SIG-M5 (cell line): ENCODE data around the gene SYNPO2L.
A peak's percentile ranks its signal among the peaks of the same experiment; 100 is the strongest.

Experiments used
- DNase-seq: peaks from one replicate; lab custom pipeline; 2025; lab: John Stamatoyannopoulos, UW

SYNPO2L gene

GRCh38 chr10:73649876-73650536, 5.8 kb downstream of the SYNPO2L start:
- no peak for DNase-seq

DNA sequence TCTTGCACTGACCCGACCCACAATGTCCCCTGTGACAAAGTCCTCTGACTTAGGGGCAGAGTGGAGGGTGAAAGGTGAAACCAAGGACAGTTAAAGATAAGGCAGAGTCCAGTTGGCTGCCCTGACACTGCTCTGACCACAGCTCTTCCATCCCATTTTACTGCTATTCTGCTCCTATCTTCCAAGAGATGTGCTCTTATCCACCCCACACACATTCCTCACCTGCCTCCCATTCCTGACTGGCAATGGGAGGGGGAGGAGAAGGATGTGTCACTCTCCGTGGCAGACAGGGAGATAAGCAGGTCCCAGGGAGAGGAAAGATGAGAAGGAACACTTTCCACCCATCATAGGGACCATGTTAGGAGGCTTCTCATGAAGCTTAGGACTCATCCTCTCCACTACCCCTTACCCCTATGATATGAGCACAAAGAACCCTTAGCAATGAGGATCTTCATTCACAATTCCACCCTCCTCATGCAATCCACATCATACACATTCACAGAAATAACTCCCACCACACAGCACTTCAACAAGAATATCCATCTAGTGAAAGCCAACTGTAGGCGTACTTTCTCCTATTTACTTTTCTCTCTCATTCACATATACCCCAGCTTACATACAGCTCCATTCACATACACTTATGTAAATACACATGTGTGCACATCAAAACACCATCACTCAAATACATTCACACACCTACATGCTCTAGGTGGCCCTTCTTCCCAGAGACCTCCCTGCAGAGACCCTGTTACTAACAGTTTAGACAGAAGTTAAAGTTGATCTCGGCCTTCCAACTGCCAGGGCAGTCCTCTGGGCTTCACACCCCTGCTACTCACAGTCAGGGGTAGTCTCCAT, 6.6 kb downstream of the SYNPO2L start:
- no peak for DNase-seq

- DNase-seq, result no peak
These were observed 7.8 kb downstream of the SYNPO2L start for GRCh38 chr10:73647875-73648651.

GRCh38 chr10:73647211-73647874, 8.5 kb downstream of the SYNPO2L start:
- DNase-seq, result no peak

DNA sequence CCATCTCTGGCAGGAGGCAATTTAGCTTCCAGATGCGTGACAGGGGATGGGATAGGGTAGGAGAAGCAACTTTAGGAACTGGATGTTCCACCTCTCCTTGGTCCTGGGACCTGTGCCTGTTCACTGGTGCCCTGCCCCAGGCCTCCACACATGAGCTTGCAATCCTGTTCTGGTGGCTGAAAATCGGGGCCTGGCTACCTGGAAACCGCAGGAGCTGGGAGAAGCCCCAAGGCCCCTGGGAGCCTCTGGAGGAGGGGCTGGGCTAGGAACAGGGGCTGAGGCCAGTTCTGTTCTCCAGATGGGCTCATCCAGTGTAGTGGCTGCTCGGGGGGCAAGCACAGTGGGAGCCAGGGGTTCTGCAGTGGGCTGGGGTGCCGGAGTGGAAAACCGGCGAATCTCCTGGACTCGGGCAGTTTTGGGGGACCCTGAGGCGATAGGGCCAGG, 9.2 kb downstream of the SYNPO2L start:
- no peak for DNase-seq

DNA sequence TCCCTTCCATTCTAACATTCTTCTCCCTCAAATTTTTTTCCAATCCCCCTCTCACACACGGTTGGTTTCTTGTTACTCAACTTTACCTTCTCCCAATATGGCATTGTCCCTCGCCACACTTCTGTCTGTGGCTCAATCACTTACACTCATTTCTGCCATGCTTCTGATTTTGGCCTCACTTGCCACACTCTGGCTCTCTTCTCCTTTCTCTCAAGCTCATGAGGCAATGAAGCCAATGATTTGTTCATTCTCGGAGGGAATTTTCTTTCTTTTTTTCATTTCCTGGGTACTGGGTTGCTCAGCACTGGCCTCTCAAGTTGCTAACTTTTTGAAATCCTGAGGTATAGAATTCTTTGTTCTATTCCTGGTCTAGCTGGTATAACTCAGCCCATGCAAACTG, 10.6 kb downstream of the SYNPO2L start:
- no peak for DNase-seq

DNA sequence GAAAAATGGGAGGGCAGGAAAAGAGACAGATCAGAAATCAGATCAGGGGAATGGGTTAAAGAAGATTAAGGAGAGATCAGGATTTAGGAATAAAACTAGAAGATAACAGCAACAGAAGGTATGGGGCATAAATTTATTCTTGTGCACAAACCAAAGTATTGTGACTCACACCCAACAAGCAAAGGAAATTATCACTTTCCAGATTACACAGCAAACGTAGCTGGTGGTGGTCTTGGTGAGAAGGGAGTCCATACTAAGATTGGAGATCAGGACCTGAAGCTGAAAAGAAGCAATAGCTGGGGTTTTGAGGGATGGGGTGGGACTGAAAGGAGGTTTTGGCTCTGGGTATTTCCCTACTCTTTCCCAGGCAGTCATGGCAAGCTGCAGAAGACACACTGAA, 11.1 kb downstream of the SYNPO2L start:
- DNase-seq, result no peak

- DNase-seq, result no peak
These were observed 11.7 kb downstream of the SYNPO2L start for GRCh38 chr10:73644015-73644743.

- no peak for DNase-seq
These were observed 12.5 kb downstream of the SYNPO2L start for GRCh38 chr10:73643362-73643761.

DNA sequence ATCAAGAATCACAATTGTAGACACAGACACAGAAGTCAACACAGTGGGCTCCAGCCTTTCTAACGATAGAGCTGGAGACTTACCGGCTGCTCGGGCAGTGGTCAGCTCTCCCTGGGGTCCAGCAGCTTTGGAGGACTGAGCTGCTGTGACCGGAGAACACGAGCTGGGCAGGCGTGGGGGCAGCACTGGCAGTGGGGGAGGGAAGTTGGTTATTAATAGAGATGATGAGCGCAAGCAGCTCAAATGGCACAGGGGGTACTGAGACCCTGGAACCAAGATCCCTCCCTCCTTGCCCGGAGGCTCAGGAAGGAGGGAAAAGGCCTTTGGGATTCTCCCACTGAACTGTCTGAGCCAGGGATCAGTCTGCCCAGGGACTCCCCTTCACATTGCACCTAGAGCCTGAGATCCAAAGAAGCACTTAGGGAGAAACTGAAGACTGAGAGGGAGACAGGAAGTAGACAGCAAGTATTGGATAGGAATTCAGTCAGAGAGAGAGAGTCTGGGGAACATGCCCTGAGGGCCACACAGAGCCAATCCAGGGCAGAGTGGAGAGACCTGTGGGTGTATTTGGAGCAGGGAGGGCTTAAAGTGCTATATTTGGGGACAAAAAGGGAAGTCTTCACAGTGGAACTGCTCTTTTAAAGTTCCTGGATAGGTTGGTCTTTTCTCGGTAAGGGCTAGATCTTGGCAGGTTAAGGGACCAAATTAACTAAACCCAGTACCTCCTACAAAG, 14.3 kb downstream of the SYNPO2L start, which contains the start of gene MYOZ1:
Gene MYOZ1 (minus strand): TSS at position 147 of the 733 bp plus-strand sequence. CDS start 1,457 bp downstream, outside the sequence.
- DNase-seq, result no peak

GRCh38 chr10:73639286-73639685, 16.5 kb downstream of the SYNPO2L start:
- DNase-seq, result no peak

DNA sequence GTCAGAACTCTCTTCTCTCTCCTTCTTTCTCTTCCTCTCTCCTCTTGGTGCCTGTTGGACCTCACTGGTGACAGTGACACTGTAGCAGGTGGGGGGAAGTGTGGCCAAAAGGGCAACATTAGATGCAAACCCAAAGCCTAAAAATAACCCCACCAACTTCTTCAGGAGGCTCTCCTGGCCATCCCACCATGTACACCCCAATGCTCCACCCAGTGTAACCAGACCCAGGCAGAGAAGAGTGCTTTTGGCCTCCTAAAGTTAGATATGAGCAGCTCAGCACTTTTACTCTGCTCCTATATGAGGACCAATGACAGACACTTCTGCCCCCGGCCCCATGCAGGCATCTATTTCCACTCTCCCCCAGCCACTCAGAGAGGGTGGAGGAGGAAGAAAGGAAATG, 20.0 kb downstream of the SYNPO2L start:
- no peak for DNase-seq

DNA sequence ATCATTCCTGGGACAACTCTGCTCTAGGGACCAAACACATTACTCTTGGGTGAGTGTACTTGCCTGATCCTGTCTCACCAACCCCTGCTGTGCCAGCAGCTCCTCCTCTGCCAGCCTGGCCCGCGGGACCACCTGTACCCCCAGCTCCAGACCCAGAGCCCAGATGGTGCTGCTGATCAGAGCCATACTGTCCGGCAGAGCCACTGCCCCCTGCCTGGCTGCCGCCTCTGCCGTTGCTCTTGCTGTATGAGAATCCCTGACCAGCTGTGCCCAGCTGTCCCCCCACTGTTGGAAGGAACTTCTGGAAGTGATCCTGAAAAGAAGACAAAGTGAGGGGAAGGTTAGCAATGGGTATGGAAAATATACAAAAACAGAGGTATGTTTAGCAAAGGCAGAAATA, 21.4 kb downstream of the SYNPO2L start:
- no peak for DNase-seq

- no peak for DNase-seq
These were observed 26.7 kb downstream of the SYNPO2L start for GRCh38 chr10:73629165-73629564.

DNA sequence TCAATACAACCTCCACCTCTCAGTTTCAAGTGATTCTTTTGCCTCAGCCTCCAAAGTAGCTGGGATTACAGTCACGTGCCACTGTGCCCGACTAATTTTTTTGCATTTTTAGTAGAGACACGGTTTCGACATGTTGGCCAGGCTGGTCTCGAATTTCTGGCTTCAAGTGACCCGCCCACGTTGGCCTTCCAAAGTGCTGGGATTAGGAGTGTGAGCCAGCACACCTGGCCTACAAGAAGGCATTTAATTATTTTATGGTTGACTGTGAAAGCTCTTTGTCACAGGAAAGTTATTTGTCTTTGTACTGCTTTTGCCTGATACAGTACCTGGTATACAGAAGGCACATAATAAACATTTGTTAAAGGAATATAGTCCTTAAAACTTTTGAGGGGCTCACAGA, 27.4 kb downstream of the SYNPO2L start:
- DNase-seq, result no peak

DNA sequence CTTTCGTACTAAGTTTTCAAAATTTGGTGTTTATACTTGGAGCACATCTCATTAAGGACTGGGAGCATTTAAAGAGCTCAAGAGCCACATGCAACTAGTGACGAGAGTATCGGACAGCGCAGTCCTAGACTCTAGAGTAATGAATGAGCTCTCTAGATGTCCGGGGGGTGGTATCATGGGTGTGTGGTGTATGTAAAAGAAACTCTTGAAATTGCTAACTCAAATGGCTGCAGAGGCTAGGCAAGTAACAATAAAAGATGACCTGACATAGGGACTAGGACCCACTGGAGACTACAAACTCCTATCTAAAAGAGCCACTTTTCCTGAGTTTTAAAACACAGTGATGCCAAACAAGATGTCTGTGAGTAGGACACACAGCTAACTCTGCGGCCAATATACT, 28.5 kb downstream of the SYNPO2L start:
- DNase-seq, result no peak

- DNase-seq, result peak; percentile 58
These were observed 29.7 kb downstream of the SYNPO2L start for GRCh38 chr10:73625884-73626752.

GRCh38 chr10:73625004-73625883, 30.6 kb downstream of the SYNPO2L start:
- no peak for DNase-seq

DNA sequence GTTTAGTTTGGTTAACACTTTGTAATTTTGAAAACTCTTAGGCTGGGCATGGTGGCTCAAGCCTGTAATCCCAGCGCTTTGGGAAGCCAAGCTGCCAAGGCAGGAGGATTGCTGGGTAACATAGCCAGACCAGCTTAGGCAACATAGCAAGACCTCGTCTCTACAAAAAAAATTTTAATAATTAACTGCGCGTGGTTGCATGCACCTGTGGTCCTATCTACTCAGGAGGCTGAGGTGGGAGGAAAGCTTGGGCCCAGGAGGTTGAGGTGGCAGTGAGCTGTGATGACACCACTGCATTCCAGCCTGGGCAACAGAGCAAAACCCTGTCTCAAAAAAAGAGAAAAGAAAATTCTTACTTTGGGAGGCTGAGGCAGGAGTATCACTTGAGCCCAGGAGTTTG, 32.8 kb downstream of the SYNPO2L start:
- no peak for DNase-seq
